Activated T-cell treated with anti-CD3 and anti-CD28 coated beads, Interleukin-2, amount 50 U/mL, for 48 hours (primary cell): ENCODE data around the gene SIVA1.

ENCODE experiments used
- DNase-seq, 2 experiments: peaks; one replicate each; pipeline ENCODE4 v3.0.0-alpha.2; 2020

Gene SIVA1

DNA sequence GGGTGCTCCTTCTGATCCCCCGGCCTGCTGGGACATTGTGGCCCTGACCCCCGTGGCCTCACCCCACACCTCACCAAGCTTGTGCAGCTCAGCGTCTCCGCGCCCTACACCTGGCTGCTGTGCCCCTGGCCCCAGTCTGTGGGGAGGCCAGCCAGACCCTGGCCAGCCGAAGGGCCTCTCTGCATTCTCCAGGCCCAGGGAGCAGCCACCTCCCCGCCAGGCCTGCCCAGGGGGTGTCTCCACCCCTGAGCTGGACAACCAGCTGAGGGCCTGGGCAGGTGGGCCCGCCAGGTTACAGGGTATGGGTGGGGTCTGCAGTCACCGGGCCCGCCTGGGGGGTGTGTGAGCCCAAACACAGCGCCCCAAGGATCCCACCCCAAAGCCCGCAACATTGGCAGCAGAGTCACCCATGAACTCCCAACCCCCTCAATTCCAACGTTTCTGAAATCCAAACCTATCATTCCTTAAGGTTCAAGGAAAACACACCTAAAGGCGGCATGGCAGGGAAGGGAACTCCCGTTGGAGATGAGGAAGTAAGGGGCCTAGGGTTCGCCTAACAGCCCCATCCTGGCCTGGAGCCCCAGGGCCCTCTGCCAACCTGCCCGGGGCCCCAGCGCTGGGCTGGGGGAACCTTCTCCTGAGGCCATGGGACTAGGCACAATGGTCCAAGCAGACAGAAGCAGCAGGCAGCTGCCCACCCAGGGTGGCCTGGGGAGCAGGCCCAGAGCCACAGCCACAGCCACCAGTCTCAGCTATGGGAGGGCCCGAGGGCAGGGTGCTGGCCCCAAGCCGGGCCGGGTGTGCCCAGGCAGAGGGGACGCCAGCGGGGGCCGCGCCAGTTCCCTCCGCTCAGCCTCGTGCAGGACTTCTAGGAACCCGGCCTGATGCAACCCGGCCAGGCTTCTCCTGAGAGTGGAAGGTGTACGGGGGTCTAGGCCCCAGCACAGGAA, 34.1 kb downstream of the SIVA1 start:
- DNase-seq, result no peak

DNA sequence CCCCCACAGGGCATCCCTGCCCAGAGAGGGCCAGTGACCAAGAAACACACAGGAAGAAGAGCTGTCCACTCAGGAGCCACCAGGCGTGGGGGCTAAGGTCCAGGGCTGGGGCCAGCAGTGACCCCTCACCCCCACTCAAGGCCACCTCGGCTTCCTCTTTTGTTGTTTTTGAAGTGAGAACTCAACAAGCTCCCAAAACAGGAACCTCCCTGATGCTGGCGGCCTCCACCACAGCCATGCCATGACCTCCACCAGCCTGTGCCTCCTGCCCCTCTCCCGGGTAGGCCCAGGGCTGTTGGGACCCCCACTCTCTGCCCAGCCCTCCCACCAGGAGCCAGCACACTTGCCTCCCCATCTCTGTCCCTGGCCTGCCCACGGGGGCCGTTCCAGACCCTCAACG, 34.8 kb downstream of the SIVA1 start:
- DNase-seq, result no peak

DNA sequence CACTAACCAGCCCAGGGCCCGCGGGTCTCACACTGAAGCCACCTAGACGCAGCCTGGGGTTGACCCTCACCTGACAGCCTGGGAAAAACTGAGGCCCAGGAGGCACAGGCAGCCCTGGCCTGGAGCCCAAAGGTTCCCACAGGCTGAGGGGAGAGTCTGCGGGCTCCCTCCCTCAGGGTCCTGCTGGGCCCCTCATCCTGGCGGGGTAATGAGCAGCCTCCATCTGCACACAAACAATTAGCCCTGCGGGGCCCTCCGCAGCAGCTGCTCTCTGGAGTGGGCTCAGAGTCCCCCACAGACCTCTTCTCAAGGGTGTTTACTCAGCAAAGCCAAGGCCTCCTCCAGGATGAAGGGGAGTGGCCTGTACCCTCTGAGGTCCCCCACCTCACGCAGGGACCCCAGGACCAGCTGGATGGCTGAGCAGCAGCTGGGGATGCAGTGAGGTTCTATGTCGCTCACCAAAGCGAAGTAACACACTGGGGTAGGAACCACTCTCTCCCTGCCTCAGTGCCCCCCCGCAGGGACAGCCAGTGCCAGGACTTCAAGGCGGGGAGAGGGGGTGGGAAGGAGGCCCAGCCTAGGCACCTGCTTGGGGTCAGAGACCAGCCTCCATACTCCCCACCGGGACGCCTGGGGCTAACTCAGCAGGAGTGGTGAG, 35.3 kb downstream of the SIVA1 start:
- DNase-seq, result no peak

DNA sequence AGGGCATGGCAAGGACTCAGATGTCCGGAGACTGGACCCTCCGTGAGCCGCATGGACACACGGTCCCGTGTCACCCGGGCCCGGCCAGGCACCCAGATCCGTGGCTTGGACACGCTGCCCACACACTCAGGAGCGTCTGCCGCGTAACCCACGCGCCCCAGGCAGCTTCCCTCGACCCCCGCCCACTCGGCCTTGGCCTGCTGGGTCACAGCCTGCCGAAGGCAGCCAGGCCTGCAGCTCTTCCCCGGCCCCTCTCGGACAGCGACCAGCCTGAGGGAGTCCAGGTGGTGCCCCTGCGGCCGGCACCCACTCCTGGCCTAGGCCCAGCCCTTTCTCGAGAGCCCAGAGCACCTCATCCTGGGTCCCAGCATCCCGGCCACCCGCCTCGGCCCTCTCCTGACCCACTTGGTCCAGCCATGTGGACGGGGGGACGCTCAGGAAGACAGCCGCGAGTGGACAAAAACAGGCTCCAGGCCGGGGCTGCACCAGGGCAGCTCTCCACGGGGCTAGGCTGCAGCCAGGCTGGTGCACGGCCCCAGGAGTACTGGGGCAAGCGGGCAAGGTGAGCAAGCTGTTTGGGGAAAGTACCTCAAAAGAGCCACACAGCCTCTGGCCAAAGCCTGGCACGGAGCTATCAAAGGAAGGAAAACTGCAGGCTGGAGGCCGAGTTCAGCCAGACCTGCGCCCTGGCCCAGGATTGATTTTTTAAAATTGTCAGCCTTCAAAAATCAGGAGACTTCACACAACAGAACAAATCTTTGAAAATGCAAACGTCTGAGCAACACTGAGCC, 36.1 kb downstream of the SIVA1 start:
- no peak for DNase-seq

DNA sequence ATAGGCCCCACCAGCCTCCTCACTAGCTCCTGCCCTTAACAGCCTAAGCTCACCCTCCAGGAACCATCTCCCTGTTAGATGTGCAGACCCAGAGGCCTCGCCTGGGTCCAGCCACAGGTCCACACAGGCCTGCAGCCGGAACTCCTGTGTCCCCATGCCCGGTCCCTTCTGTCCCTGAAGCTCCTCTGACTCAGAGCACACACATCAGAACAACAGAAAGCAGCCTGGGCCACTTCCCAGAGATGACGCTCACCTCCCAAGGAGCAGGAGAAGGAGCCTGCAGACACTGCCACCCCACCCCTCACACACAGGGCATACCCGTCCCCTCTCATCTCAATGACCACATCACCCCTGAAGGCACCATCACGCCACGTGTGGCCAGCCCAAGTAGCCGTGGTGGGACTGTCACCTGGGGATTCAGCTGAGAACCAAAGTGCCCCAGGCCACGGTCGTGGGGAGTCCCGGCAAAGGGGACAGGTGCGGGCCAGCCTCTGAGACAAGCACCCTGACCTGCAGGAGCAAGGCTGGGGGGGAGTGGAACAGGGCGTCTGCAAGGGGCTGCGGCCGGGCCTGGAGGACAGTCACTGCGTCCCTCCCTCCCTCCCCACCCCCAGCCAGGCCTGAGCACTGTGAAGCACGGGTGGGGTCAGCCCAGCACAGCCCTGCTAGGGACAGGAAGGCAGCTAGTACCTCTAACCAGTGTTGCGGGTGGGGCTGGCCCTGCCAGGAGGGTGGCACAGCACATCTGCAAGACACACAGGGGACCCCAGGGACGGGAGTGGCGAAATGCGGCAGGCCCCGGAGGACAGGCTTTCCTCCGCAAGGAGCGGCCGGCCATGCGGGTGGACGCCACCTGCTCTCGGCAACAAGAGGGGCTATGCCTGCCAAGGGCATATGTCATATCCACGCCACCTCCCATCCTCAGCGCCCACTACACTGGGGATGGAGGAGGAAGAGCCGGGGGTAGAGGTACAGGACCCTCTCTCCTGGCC, 37.1 kb downstream of the SIVA1 start:
- no peak for DNase-seq

DNA sequence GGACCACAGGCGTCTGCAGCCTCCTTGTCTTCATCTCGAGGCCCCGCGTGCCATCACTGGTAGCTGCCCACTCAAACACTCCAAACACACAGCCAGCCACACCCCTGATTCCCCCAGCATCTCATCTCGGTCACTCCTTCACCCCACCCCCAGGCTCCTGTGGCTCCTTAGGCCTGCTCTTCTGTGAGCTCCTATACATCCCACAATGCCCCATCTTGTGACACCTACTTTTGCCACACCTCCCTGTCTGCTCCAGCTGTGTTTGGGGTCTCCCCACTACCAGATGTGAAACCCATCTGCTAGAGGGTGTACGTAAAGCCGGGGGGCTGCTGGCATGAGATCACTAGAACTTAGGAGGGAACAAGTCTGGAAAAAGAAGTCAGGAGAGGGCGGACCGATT, 38.5 kb downstream of the SIVA1 start:
- DNase-seq, result no peak

DNA sequence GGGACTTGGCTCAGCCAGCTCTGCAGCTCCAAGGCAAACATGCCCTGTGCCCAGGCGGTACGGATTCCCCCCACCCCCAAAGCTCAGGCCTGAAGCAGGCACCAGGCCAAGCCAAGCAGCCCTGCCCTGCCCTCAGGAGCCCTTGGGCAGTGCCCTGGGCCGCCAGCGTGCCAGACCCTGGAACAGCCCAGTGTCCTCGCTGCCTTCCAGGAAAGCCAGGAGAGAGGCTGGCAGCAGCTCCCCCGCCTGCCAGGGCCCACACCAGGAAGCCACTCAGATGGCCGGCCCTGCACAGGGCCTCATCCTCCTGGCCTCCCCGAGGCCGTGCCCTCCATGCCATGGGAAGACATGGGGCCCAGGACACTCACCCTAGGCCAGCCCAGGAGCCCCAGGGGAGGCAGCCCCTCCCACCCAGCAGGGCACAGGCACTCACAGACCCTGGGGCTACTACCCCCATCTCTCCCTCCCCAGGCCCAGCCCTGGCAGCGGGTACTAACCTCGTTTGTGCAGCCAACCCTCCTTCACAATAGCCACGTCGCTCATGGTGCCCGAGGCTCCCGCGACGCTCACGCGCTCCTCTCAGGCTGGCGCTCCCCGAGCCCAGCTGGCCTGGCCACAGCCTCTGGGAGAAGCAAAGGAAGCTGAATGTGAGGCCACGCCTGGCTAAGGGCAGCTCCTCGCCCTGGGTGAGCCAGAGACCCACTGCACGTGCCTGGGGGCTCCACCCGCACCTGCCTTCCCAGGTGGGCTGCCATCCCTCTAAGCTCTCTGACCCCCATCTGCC, 39.3 kb downstream of the SIVA1 start:
- no peak for DNase-seq

DNA sequence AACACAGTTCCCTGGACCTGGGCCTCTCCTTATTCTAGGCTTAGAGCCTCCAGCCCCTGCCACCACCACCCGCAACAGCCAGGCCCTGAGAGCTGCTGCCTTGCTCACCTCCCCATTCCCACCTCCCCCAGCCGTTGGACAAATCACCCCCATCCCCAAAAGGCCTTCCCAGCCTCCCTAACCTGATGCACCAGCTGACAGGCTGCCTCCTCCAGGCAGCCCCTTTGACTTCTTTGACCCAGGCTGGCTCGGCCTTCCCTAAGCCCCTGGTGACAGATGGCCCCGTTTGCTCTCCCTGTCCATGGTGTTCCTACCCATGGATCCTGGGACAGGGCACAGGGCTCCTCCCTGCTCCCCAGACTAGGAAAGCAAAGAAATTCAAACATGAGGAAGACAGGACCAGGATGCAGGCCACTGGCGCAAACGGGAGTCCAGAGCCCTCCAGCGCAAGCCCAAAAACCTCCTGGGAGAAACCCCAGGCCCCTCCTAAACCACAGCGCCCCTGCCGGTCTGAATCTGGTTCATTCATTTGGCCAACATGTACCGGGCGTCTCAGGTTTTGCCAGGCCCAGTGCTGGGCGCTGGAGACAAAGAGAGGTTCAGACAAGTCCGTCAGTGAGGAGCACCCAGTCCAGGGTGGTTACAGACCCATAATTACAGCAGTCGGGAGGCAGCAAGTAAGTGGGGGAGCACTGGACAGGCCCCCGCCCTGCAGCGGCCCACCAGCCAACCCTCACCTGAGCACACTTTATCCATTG, 40.2 kb downstream of the SIVA1 start:
- DNase-seq, result no peak

DNA sequence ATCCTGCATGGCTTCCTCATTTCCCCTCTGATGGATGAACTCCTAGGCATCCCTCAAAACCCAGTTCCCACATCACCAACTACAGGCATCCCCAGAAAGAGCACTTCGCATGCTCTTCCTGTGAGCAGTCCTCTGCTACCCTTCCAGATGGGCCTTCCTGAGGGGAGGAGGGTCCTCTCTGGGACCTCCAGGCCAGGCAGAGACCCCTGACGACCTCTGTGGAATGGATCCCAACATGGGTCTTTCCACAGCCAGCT, 40.7 kb downstream of the SIVA1 start:
- DNase-seq, result no peak

DNA sequence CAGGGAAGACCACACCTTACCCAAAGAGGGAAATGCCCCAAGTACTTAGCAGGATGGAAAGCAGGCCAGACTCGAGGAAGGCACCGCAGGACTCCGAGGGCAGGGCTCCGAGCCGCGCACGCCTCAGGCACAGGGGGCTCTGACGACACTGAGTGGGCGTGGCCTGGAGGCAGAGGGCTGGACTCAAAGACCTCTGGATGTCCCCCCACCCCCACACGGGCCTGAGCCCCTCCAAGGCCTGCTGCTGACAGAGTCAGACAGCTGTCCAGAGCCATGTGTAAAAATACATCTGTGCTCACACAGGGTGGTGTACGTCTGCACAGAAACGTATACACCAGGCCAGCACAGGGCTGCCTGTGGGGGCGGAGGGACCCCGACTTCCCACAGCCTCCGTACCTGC, 41.2 kb downstream of the SIVA1 start:
- DNase-seq, result peak; percentile 75 to 78

DNA sequence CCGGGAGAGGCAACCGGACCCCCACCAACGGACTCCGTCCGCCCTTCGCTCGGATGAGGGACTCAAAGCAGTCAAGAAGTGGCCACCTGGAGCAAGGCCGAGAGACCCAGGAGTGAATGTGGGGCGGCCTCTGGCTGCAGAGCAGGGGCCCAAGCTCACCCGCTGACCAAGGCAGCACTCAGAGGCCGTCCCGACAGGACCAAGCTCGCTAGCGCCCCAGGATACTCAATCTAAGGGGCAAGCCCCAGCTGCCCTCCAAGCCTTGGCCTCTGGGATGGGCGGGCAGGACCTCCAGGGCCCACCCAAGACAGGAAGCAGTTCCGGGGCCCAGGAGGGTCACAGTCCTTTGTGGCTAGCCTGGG, 41.7 kb downstream of the SIVA1 start:
- peak in 1 of 2 experiments; percentile 46 for DNase-seq

DNA sequence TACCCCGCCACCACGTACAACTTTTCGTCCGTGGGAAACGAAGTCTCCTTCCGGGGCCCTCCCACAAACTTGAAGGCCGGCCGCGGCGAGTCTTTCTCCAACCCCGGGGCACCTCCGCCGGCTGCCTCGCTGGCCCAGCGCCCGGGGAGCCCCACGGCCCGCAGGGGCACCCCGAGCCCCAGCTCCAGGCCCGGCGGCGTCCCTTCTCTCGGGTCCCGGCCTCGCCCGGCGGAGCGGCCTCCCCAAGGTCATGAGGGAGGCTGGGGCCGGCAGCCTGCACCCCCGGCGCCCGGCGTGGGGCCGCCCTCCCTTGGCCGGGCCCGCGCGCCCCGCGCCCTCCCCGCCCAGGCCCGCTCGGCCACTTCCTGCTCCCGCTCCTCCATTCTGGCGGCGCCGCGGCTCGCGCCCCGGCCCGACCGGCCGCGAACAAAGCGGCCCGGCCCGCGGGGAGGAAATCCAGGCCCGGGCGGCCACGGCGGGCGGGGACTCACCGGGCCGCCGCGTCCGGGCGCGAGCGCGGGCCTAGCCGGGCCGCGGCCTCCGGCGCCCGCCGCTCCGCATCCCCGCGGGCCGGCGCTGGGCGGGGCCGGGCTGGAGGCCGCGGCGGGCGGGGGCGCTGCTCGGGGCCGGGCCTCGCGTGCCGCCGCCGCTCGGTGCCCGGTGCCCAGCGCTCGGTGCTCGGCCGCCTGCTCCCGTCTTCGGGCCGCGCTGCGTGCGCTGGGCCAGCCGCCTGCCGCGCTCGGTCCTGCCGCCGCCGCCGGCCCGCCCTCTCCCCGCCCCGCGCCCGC, 42.2 kb downstream of the SIVA1 start, which contains the start of gene AKT1:
Gene AKT1 (minus strand): TSS at position 756 of the 788 bp plus-strand sequence. CDS start 3,105 bp downstream, outside the sequence.
- DNase-seq, result peak; percentile 35 to 59

DNA sequence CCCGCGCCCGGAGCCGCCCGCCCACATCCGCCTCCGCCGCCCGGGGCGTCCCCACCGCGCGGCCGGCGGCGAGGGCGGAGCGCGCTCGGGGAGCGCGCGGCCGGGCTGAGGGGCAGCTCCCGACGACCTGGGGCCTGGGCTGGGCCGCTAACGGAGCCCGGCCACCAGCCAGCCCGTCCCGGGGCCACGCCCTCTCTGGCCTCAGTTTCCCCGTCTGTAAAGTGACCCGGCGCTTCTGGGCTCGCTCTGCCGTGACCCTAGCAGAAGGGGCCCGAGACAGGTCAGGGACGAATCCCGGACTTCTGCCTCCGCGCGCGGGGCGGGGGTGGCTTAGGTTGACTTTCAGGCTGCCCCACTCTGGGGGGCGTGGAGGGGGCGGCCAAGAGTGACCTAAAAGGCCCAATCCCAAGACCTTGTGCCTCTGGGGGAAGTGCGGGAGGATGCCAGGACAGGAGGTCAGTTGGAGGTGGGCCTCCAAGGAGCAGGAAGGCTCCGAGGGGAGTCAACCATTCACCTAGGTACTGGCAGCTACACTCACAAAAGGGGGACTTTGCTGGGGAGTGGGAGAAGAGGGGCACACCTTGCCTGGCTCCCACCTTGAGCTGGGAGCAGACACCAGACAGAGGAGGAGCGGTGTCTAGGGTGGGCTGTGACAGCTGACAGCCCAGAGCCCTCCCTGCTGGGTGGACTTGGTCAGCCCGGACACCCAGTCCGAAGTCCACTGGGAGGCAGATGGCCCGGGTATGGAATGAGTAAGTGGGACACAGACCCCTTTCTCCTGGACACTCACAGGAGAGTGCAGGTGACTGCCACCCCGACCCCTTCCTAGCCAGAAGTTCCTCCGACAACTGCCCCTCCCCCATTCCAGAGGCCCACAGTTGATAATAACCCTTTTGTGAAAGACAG, 43.1 kb downstream of the SIVA1 start:
- peak; percentile 59 to 72 for DNase-seq

DNA sequence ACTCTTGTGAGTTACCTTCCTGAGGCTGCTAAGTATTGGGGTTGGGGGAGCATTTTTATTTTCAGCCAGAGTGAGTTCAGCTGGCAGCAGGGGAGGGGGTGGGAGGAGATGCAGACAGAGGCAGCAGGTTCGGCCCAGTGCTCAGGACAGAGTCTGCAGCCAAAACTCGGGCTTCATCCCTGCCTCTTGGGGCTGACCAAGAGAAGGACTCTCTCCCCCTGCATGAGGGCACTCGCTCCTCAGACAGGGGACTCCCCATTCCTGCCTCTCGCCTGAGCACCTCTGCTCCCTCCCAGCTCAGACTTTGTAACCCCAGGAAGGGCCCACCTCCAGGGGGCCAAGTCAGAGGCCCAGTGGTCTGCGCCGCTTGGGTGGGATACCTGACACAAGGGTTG, 43.7 kb downstream of the SIVA1 start:
- DNase-seq, result no peak

DNA sequence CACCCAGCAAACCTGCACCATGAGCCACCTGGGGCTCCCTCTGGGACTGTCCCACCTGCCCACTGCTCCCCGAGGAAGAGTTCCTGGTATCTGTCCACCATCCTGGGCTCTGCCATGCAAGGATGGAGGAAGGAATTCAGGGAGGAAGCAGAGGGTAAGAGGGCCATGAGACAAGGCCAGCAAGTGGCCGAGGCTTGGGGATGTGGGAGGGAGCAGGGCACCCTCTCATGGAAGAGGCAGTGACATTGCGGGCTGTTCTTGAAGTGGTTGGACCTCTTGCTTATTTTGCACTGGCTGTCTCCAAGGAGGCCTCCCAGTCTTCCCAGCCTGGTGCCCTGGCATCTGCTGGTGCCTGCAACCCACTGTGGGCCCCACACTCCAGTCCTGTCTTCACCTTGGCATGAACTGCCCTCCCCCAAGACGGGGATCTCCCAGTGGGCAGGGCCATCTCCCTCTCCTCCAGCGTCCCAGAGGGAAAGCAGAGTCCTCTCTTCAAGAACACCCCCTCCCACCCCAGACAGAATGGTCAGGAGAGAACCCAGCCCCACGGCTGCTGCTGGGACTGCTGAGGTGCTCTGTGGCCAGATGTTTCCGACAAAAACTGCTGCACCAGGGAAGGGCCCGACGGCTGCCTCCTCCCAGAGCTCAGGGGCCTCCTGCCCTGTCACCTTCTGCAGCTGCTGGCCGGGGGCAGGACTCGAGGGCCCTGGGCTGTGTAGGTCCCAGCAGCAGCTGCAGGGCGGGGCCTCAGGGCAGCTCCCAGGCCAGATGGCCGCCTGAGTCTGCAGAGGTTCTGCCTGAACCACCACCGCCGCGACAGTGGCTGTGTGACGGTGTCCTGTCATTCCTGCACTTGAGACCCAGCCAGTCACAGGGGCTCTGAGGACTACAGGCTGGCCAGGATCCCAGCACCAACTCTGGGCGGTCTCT, 44.4 kb downstream of the SIVA1 start:
- no peak for DNase-seq

DNA sequence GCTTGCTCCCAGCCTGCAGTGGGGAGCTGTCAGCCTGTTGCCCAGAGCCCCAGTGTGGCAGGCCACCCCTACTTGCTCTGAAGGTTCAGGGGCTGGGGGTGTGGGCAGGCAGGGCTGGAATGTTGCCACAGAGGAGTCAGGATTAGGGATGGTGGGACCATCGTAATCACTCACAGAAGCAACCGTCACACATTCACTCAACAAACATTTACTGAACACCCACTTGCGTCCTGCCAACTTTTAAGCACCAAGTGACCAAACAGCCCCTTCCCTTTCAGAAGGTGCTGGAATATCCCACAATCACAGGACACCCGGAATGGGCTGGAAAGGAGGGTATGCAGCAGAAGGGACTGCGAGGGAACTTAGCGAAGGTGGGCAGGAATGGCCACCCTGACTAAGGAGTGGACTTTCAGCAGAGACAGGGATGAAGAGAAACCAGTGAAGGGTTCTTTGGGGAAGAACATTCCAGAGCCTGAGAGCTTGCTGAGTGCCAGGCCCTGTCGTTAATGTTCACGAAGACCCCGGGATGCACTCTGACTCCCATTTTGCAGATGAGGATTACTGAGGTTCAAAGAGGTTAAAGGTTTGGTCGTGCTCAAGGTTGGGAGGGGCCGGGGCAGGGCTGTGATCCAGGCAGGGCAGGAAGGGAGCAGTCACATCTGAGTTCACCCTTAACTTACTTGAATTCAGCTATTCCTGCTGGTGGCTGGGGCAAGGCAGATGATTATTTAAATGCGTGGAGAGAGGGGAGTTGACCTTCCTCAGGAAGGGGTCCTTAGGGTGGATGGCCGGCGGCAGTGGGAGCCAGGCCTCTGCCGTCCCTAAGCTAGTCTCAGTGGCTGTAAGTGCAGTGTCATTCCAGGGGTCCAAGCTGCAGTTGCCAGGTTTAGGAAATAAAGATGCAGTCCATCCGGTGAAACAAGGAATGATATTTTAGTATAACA, 45.6 kb downstream of the SIVA1 start:
- DNase-seq, result no peak
